ENCODE results near the gene ULK4.
A peak's percentile ranks its signal among the peaks of the same experiment; 100 is the strongest.
"Not testable (repeated sequence)": the region's sequence is repeated elsewhere in the genome, so short reads cannot be mapped to it uniquely, and the experiment has no call there.

The ULK4 gene

DNA sequence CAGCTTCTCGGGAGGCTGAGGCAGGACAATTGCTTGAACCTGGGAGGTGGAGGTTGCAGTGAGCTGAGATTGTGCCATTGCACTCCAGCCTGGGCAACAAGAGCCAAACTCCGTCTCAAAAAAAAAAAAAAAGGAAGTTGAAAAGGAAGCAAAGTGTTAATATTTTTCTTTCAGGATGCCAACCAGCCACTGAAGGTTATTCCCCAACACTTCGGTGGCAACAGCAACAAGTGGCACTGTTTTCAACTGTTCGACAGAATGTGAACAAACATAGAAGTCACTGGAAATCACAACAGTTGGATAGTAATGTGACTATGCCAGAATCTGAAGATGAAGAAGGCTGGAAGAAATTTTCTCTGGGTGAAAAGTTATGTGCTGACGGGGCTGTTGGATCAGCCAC, 15.5 kb upstream of the ULK4 start:
- H3K36me3 Mint-ChIP-seq, H3K27me3 Mint-ChIP-seq, H3K27ac Mint-ChIP-seq, H3K4me1 Mint-ChIP-seq, ATAC-seq, H3K9me3 Mint-ChIP-seq, H3K4me3 Mint-ChIP-seq: not testable (repeated sequence)

- Mint-ChIP-seq H3K4me1 (peaks cover 8% of the 10 kb centered on the region), H3K27me3 (no peaks in the 10 kb centered on the region), H3K4me3 (no peak overlapping the region), H3K36me3 (no peaks in the 10 kb centered on the region), H3K27ac (no peak overlapping the region), H3K9me3 (peaks cover 8% of the 10 kb centered on the region)
- no peak for ATAC-seq
These were observed 13.7 kb upstream of the ULK4 start for GRCh38 chr3:41975416-41976103.

DNA sequence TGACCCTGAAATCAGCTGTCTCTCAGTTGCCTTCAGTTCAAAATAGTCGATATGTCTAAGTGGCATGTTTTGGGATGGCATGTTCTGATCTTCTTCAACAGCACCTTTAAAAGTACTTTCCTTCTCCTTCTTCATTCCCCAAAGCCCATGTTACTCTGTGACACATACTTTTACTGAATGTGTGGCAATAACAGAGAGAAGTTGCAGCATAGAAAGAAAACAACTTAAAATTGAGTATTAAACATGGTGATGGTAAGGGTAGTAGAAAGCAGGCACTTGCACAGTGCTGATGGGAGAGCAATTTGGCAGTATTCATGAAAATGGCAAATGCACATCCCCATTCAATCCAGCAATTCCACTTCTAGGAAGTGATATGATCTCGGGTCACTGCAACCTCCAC, 12.3 kb upstream of the ULK4 start:
- H3K4me3 Mint-ChIP-seq = no peak overlapping the region
- H3K4me1 Mint-ChIP-seq = peaks cover 8% of the 10 kb centered on the region
- H3K27me3 Mint-ChIP-seq = no peaks in the 10 kb centered on the region
- no peak overlapping the region for H3K27ac Mint-ChIP-seq
- peaks cover 8% of the 10 kb centered on the region for H3K9me3 Mint-ChIP-seq
- ATAC-seq = no peak
- H3K36me3 Mint-ChIP-seq = no peaks in the 10 kb centered on the region

DNA sequence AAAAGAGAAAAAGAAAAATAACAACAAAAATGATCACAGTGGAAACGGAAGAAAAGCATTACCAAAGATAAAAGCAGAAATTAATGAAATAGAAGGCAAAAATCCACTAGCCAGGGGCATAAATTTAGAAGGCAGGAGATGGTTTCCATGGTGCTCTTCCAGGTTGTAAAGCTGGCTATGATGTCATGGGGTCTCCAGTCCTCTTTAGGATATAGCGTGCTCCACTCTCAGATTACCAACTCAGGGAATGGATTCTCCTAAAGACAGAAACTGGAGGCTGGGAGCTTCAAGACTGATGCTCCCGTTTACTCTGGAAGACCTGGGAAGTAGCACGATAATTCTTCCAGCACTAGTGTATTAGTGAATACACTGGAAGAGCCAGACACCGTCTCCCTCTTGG, 10.9 kb upstream of the ULK4 start:
- Mint-ChIP-seq H3K4me3 (no peak overlapping the region), H3K27me3 (no peaks in the 10 kb centered on the region), H3K27ac (no peak overlapping the region), H3K9me3 (peaks cover 8% of the 10 kb centered on the region), H3K4me1 (peaks cover 6% of the 10 kb centered on the region), H3K36me3 (no peaks in the 10 kb centered on the region)
- no peak for ATAC-seq

DNA sequence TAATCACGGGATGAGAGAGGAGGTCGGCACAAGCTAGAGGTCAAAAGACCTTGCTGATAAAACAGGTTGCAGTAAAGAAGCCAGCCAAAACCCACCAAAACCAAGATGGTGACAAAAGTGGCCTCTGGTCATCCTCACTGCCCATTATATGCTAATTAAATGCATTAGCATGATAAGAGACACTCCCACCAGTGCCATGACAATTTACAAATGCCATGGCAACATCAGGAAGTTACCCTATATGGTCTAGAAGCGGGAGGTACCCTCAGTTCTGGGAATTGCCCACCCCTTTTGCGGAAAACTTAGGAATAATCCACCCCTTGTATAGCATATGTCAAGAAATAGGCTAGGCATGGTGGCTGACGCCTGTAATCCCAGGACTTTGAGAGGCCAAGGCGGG, 4.3 kb upstream of the ULK4 start:
- Mint-ChIP-seq H3K4me1 (peaks cover under 1% of the 10 kb centered on the region), H3K36me3 (no peaks in the 10 kb centered on the region), H3K27me3 (no peaks in the 10 kb centered on the region), H3K9me3 (no peaks in the 10 kb centered on the region), H3K4me3 (no peak overlapping the region), H3K27ac (no peak overlapping the region)
- ATAC-seq = no peak

GRCh38 chr3:41963823-41964222, 1.9 kb upstream of the ULK4 start:
- Mint-ChIP-seq H3K27me3 (no peaks in the 10 kb centered on the region), H3K4me3 (no peak overlapping the region), H3K9me3 (no peaks in the 10 kb centered on the region), H3K36me3 (no peaks in the 10 kb centered on the region), H3K4me1 (peaks cover 12% of the 10 kb centered on the region), H3K27ac (no peak overlapping the region)
- no peak for ATAC-seq

- H3K27ac Mint-ChIP-seq = peak overlapping the region; percentile 98
- peak; percentile 45 for ATAC-seq
- no peaks in the 10 kb centered on the region for H3K27me3 Mint-ChIP-seq
- H3K9me3 Mint-ChIP-seq = no peaks in the 10 kb centered on the region
- peaks cover 12% of the 10 kb centered on the region for H3K4me1 Mint-ChIP-seq
- H3K4me3 Mint-ChIP-seq = peak overlapping the region; percentile 97
- H3K36me3 Mint-ChIP-seq = no peaks in the 10 kb centered on the region
These were observed 815 bp downstream of the ULK4 start for GRCh38 chr3:41960826-41961750.

- no peak for ATAC-seq
- H3K27me3 Mint-ChIP-seq = no peaks in the 10 kb centered on the region
- no peak overlapping the region for H3K27ac Mint-ChIP-seq
- H3K36me3 Mint-ChIP-seq = peaks cover 20% of the 10 kb centered on the region
- H3K9me3 Mint-ChIP-seq = no peaks in the 10 kb centered on the region
- no peak overlapping the region for H3K4me3 Mint-ChIP-seq
- H3K4me1 Mint-ChIP-seq = peaks cover 12% of the 10 kb centered on the region
These were observed 5.3 kb downstream of the ULK4 start for GRCh38 chr3:41956574-41956973.

DNA sequence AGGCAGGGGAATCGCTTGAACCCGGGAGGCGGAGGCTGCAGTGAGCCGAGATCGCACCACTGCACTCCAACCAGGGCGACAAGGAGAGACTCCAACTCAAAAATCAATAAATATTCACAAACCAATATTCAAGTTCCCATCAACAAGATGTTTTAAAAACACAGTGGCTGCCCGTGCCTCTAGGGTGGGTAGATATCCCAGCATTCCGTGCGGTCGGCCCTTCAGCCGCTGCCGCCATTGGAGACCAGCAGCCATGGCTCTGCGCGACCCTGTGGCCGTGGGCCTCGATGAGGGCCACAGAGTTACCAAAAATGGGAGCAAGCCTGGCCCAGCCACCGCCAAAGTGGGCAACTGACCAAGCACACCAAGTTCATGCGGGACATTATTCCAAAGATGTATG, 6.7 kb downstream of the ULK4 start:
- peaks cover 33% of the 10 kb centered on the region for H3K36me3 Mint-ChIP-seq
- ATAC-seq = no peak
- H3K9me3 Mint-ChIP-seq = no peaks in the 10 kb centered on the region
- H3K4me1 Mint-ChIP-seq = peaks cover 1% of the 10 kb centered on the region
- no peaks in the 10 kb centered on the region for H3K27me3 Mint-ChIP-seq
- no peak overlapping the region for H3K27ac Mint-ChIP-seq
- H3K4me3 Mint-ChIP-seq = no peak overlapping the region

- Mint-ChIP-seq H3K36me3 (peaks cover 58% of the 10 kb centered on the region), H3K4me1 (peaks cover 7% of the 10 kb centered on the region), H3K4me3 (no peak overlapping the region), H3K9me3 (no peaks in the 10 kb centered on the region), H3K27me3 (no peaks in the 10 kb centered on the region), H3K27ac (no peak overlapping the region)
- no peak for ATAC-seq
These were observed 18.5 kb downstream of the ULK4 start for GRCh38 chr3:41943311-41943843.

DNA sequence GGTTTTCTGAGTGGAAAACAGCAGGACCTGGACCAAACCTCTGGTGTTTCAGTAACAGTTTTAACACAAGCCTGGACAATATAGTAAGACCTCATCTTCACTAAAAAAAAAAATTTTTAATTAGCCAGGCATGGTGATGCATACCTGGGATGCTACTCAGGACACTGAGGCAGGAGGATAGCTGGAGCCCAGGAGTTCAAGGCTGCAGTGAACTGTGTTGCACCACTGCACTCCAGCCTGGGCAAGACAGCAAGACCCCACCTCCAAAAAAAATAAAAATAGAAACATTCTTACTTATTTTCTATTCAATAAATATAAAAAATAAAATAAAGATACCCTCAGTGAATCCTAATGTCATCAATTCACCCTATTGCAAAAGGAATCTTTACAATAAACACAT, 21.5 kb downstream of the ULK4 start:
- no peak overlapping the region for H3K4me3 Mint-ChIP-seq
- H3K4me1 Mint-ChIP-seq = no peaks in the 10 kb centered on the region
- peaks cover 3% of the 10 kb centered on the region for H3K9me3 Mint-ChIP-seq
- no peak overlapping the region for H3K27ac Mint-ChIP-seq
- H3K36me3 Mint-ChIP-seq = peaks cover 52% of the 10 kb centered on the region
- H3K27me3 Mint-ChIP-seq = no peaks in the 10 kb centered on the region
- no peak for ATAC-seq

- H3K4me1 Mint-ChIP-seq = no peaks in the 10 kb centered on the region
- no peak overlapping the region for H3K4me3 Mint-ChIP-seq
- H3K27me3 Mint-ChIP-seq = no peaks in the 10 kb centered on the region
- ATAC-seq = no peak
- H3K36me3 Mint-ChIP-seq = peaks cover 36% of the 10 kb centered on the region
- H3K9me3 Mint-ChIP-seq = peaks cover 3% of the 10 kb centered on the region
- no peak overlapping the region for H3K27ac Mint-ChIP-seq
These were observed 25.5 kb downstream of the ULK4 start for GRCh38 chr3:41936384-41936783.

DNA sequence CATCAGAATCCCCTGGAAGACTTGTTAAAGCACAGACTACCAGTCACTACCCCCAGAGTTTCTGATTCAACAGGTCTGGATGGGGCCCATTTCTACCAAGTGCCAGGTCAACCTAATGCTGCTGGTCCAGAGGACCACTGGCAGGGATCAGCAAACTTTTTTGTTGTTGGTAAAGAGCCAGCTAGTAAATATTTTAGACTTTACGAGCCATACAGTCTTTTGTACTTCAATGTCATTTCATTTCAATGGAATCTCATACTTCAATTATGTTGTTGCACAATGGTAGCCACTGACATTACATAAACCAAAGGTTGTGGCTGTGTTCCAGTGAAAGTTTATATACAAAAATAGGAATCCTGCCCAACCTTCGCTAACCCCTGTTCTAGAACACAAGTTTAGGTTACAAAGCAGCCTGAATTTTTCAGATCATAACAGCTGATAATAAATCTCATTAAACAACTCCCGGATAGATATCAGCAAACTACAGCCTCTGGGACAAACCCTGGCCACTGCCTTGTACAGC, 28.7 kb downstream of the ULK4 start:
- peaks cover 3% of the 10 kb centered on the region for H3K9me3 Mint-ChIP-seq
- H3K27me3 Mint-ChIP-seq = no peaks in the 10 kb centered on the region
- no peak for ATAC-seq
- H3K36me3 Mint-ChIP-seq = peaks cover 60% of the 10 kb centered on the region
- H3K4me3 Mint-ChIP-seq = no peak overlapping the region
- peaks cover 8% of the 10 kb centered on the region for H3K4me1 Mint-ChIP-seq
- no peak overlapping the region for H3K27ac Mint-ChIP-seq

- H3K4me1 Mint-ChIP-seq = peaks cover 8% of the 10 kb centered on the region
- no peak overlapping the region for H3K4me3 Mint-ChIP-seq
- no peak for ATAC-seq
- H3K9me3 Mint-ChIP-seq = peaks cover 3% of the 10 kb centered on the region
- H3K27me3 Mint-ChIP-seq = no peaks in the 10 kb centered on the region
- peak overlapping the region; percentile 35 for H3K27ac Mint-ChIP-seq
- peaks cover 61% of the 10 kb centered on the region for H3K36me3 Mint-ChIP-seq
These were observed 29.4 kb downstream of the ULK4 start for GRCh38 chr3:41932464-41932863.

GRCh38 chr3:41920406-41920965, 41.4 kb downstream of the ULK4 start:
- Mint-ChIP-seq H3K9me3 (no peaks in the 10 kb centered on the region), H3K4me3 (no peak overlapping the region), H3K4me1 (peaks cover 7% of the 10 kb centered on the region), H3K36me3 (peaks cover 31% of the 10 kb centered on the region), H3K27ac (no peak overlapping the region), H3K27me3 (no peaks in the 10 kb centered on the region)
- ATAC-seq = no peak

Measured in stimulated activated memory B cell treated with anti-CD40 and anti-IgM and Interleukin-4, amounts not matched to agents 10 μg/mL and 1 μg/mL and 100 μg/mL, for 72 hours (primary cell).